HUES48 (cell line): ENCODE results near the gene SPATA31A1.
"Not testable (repeated sequence)": the region's sequence is repeated elsewhere in the genome, so short reads cannot be mapped to it uniquely, and the experiment has no call there.

Experiments used
- H3K27ac ChIP-seq: one replicate; pipeline ENCODE4 v1.7.0; 2013; ENCODE audit warnings: low read depth, low read length, inconsistent platforms
- H3K27me3 ChIP-seq: 2 replicates; pipeline ENCODE4 v1.6.1; 2013; ENCODE audit warnings: mild to moderate bottlenecking, low read length; ENCODE audit not compliant: control insufficient read depth, insufficient read depth
- H3K36me3 ChIP-seq: 2 replicates; pipeline ENCODE4 v1.6.1; 2013; ENCODE audit warnings: low read length; ENCODE audit not compliant: control insufficient read depth, insufficient read depth
- H3K4me1 ChIP-seq: 2 replicates; pipeline ENCODE4 v1.6.1; 2013; ENCODE audit warnings: mild to moderate bottlenecking, low read length; ENCODE audit not compliant: control insufficient read depth, insufficient read depth
- H3K4me3 ChIP-seq: 2 replicates; pipeline ENCODE4 v1.5.1; 2013; ENCODE audit warnings: mild to moderate bottlenecking, low read depth, low read length
- H3K9ac ChIP-seq: 2 replicates; pipeline ENCODE4 v1.6.1; 2013; ENCODE audit warnings: mild to moderate bottlenecking, low read depth, low read length, moderate library complexity
- H3K9me3 ChIP-seq: 2 replicates; pipeline ENCODE4 v1.6.1; 2013; ENCODE audit warnings: low read length; ENCODE audit not compliant: control insufficient read depth, insufficient read depth

SPATA31A1 gene

GRCh38 chr9:39355369-39355768 is at the start of gene SPATA31A1:
Gene SPATA31A1, plus strand, starts transcription at chr9:39355669. Its CDS starts 62 bp downstream, at chr9:39355731.
- H3K36me3 ChIP-seq, H3K4me1 ChIP-seq, H3K27me3 ChIP-seq, H3K27ac ChIP-seq, H3K4me3 ChIP-seq, H3K9me3 ChIP-seq, H3K9ac ChIP-seq: not testable (repeated sequence)

GRCh38 chr9:39407261-39408204 is 52.1 kb downstream of the SPATA31A1 start:
- H3K27me3 ChIP-seq, H3K4me3 ChIP-seq, H3K36me3 ChIP-seq, H3K9me3 ChIP-seq, H3K9ac ChIP-seq, H3K27ac ChIP-seq, H3K4me1 ChIP-seq: not testable (repeated sequence)

GRCh38 chr9:39411254-39411940 is 55.9 kb downstream of the SPATA31A1 start:
- not testable (repeated sequence) for H3K9me3 ChIP-seq, H3K4me3 ChIP-seq, H3K36me3 ChIP-seq, H3K9ac ChIP-seq, H3K27me3 ChIP-seq, H3K4me1 ChIP-seq, H3K27ac ChIP-seq
